DOHH2 (cell line): ENCODE data around the gene XIRP2.

Source experiments
- CTCF ChIP-seq: fragments of 200-600 bp; sonication (generic); IDR thresholded peaks from one replicate; pipeline ENCODE4 v1.5.1; 2014; ENCODE audit warnings: antibody characterized with exemption, mild to moderate bottlenecking, low read depth, low read length; ENCODE audit not compliant: poor library complexity, severe bottlenecking
- EZH2phosphoT487 ChIP-seq: fragments of 200-600 bp; sonication (generic); IDR thresholded peaks from 2 replicates; pipeline ENCODE4 v1.6.1; 2017; ENCODE audit warnings: borderline replicate concordance, mild to moderate bottlenecking, antibody characterized with exemption, low read length, moderate library complexity, mixed read lengths

DNA sequence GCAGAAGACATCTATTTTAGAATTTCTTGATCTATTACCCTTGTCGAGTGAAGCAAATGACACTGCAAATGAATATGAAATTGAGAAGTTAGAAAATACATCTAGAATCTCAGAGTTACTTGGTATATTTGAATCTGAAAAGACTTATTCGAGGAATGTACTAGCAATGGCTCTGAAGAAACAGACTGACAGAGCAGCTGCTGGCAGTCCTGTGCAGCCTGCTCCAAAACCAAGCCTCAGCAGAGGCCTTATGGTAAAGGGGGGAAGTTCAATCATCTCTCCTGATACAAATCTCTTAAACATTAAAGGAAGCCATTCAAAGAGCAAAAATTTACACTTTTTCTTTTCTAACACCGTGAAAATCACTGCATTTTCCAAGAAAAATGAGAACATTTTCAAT, 370.4 kb downstream of the XIRP2 start:
- TF ChIP-seq EZH2phosphoT487 = no peak
- no peak for TF ChIP-seq CTCF
